ENCODE results near the gene ORMDL2.

Gene ORMDL2

DNA sequence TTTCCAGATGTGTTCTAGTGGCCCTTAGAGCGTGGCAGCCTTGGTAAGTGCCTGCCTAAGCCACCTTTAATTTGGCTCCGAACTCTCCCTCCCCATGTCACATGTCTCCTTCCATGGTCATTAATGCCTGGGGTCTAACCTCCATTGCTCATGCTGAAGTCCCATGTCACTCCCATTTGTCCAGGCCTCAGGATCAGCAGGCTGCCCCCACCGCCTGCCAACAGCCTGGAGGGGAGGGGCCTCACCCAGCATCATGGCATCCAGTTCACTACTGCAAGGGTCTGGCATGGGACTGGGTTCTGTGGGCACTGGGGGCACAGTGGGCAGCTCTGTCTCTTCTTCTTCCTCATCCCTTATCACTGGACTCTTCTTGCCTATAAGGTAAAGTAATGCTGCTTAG, 20.5 kb downstream of the ORMDL2 start:
- DNase-seq (ENCODE audit: low read depth): no peak
- TF ChIP-seq, protein P1, sequence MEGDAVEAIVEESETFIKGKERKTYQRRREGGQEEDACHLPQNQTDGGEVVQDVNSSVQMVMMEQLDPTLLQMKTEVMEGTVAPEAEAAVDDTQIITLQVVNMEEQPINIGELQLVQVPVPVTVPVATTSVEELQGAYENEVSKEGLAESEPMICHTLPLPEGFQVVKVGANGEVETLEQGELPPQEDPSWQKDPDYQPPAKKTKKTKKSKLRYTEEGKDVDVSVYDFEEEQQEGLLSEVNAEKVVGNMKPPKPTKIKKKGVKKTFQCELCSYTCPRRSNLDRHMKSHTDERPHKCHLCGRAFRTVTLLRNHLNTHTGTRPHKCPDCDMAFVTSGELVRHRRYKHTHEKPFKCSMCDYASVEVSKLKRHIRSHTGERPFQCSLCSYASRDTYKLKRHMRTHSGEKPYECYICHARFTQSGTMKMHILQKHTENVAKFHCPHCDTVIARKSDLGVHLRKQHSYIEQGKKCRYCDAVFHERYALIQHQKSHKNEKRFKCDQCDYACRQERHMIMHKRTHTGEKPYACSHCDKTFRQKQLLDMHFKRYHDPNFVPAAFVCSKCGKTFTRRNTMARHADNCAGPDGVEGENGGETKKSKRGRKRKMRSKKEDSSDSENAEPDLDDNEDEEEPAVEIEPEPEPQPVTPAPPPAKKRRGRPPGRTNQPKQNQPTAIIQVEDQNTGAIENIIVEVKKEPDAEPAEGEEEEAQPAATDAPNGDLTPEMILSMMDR (conservative IDR thresholded peaks at IDR 0.05; ENCODE audit: low read depth, low read length): no peak
- no peak overlapping the region for H3K4me3 ChIP-seq (ENCODE audit: low read depth, low read length)

DNA sequence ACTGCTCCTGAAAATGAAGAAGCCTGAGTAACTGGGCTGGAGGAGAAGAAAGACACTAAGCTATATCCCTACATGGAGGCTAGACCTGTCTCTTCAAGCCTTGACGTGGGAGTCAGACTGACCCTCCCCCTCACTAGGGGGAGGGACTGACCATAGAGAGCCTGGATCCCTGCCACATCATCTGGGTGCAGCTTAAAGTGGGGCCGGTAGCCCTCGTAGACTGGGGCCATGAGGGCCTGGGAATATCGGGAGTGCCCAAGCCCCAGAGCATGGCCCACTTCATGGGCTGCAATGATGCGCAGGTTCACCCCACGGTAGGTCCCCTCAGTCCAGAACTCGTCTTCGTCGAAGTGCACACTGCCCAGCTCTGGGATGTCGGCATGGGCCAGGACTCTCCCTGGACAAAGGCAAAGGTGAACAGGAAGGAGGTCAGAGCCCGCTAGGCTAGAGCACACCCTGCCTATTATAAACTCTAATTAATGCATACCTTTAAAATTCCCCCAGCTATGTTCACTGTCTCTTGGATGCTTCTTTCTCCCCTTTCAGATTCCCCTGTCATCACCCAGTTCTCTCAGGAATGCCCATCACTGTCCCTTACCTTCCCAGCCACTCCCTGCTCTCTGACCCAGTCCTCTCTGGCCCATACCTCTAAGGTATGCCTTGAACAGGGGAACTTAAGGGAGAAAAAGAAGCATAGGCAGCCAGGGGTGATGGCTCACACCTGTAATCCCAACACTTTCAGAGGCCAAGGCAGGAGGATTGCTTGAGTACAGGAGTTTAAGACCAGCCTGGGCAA, 21.7 kb downstream of the ORMDL2 start:
- no peak overlapping the region for H3K4me3 ChIP-seq (ENCODE audit: low read depth, low read length)
- no peak for DNase-seq (ENCODE audit: low read depth)
- TF ChIP-seq, protein P1 (conservative IDR thresholded peaks at IDR 0.05; ENCODE audit: low read depth, low read length): no peak

DNA sequence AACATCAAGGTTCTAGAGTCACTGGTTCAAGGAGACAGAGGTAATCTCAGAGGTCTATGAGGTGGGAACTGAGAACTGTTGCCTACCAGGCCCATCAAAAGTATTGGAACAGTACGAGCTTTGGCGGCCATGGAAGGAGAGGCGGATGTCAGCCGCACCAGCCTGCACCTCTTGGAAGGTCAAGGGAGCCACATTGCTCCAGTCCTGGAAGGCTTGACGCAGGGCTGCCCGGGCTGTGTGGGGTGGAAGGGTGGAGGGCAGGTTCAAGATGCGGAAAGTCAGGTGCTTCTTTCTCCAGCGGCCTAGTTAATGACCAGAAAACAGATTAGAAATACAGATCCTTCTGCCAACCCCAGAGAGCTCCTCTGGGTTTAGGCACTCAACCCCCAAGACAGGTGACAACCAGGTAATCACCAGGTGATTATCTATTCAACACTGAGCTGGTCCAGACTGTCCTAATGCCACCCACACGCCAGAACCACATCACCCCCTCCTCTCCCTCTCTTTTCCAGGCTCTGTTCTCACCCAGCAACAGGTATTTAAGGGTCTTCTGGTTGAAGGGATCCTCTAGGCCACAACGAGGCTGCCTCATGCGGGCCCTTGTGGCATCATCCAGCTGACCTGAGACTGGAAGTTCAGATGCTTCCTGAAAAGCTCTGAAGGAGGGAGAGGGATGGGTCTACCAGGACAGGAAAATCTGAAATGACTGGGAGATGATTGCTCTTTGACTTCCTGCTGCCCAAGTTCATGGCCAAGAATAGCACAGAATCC, 22.9 kb downstream of the ORMDL2 start:
- TF ChIP-seq, protein P1 (conservative IDR thresholded peaks at IDR 0.05; ENCODE audit: low read depth, low read length): no peak
- H3K4me3 ChIP-seq (ENCODE audit: low read depth, low read length): no peak overlapping the region
- DNase-seq (ENCODE audit: low read depth): no peak

DNA sequence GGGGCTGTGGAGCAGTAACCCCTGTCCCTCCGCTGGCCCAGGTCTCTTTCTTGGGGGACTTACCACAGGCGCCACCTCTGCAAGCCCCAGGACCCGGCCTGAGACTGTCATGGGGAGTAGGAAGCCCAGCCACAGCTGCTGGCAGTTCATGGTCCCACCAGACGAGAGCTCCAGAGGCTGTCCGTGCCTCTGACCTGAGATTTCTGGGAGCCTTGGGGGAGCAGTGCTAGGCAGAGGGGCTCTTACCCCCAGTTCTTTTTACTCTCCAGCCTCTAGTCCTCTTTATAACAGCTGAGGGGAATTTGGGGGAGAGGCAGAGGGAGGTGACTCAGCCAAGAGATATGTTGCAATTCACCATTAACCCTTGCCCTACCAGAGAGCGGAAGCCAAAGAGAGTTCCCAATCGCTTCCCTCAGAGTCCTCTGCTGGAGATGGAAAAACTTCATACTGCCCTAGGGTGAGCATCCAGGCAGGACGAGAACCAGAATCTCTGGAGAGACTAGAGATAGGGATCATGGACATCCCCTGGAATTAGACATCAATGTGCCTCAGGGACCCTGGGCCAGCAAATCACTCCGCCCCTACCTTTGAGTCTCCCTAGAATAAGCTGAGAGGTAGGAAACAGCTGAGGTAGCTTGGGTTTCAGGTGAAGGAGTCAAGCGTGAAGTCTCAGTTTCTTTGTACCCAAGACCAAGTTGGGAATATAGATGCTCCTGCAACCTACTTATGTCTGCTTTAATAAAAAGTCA, 25.0 kb downstream of the ORMDL2 start, which contains the start of gene MMP19:
Gene MMP19, minus strand, starts transcription at position 256 of the 749 bp plus-strand sequence. Its CDS starts 106 bp downstream, at position 150.
- peak; percentile 82 for DNase-seq (ENCODE audit: low read depth)
- peak within 1 kb of the TSS; percentile 71 for H3K4me3 ChIP-seq (ENCODE audit: low read depth, low read length)
- TF ChIP-seq, protein P1 (conservative IDR thresholded peaks at IDR 0.05; ENCODE audit: low read depth, low read length): peak; percentile 22

DNA sequence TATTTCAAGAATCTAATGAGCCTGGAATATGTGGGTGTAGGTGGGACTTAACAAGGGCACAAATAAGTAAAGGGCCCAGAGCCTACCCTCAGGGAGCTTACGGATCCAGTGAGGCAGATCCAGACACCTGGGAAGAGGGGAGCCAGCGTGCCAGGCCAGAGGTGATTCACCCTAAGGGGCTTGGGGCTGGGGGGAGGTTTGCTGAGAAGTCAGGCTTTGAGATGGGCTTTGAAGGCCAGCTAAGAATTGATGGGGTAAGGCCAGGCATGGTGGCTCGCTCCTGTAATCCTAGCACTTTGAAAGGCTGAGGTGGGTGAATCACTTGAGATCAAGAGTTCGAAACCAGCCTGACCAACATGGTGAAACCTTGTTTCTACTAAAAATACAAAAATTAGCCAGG, 25.6 kb downstream of the ORMDL2 start:
- TF ChIP-seq, protein P1 (conservative IDR thresholded peaks at IDR 0.05; ENCODE audit: low read depth, low read length): no peak
- no peak for DNase-seq (ENCODE audit: low read depth)
- no peak overlapping the region for H3K4me3 ChIP-seq (ENCODE audit: low read depth, low read length)

DNA sequence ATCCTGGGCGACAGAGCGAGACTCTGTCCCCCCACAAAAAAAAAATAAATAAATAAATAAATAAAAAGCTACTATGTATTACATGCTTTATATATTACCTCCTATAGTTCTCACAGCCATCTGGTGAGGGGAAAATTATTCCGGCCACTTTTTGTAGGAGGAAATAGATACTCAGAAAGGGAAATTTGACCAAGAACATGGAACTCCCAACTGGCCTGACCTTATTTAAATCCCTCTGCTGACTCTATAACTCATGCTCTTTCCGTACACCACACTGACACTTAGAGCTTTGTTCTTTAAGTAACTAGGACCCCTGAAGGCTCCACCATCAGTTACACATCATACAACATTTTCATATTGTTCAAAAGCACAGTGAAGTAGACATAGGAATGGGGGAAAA, 27.1 kb downstream of the ORMDL2 start:
- DNase-seq (ENCODE audit: low read depth): no peak
- no peak overlapping the region for H3K4me3 ChIP-seq (ENCODE audit: low read depth, low read length)
- TF ChIP-seq, protein P1 (conservative IDR thresholded peaks at IDR 0.05; ENCODE audit: low read depth, low read length): no peak

Measured in choroid plexus epithelial cell (primary cell).